GM19099 (cell line): ENCODE measurements around the gene DLG5.

ENCODE experiments used
- POLR2A ChIP-seq: IDR thresholded peaks from 3 replicates; pipeline ENCODE4 v1.6.1; 2011; ENCODE audit warnings: low read depth; ENCODE audit not compliant: insufficient read length; ENCODE audit errors: extremely low read depth

Gene DLG5

GRCh38 chr10:77801474-77802161, 124.9 kb downstream of the DLG5 start:
- no peak for TF ChIP-seq POLR2A

GRCh38 chr10:77800738-77801266, 125.8 kb downstream of the DLG5 start:
- no peak for TF ChIP-seq POLR2A

GRCh38 chr10:77800320-77800719, 126.2 kb downstream of the DLG5 start:
- no peak for TF ChIP-seq POLR2A

GRCh38 chr10:77799352-77799751, 127.2 kb downstream of the DLG5 start:
- TF ChIP-seq POLR2A: no peak

- TF ChIP-seq POLR2A: no peak
These were observed 127.6 kb downstream of the DLG5 start for GRCh38 chr10:77798940-77799339.

- no peak for TF ChIP-seq POLR2A
These were observed 130.1 kb downstream of the DLG5 start for GRCh38 chr10:77796311-77796915.

- no peak for TF ChIP-seq POLR2A
These were observed 131.0 kb downstream of the DLG5 start for GRCh38 chr10:77795426-77796055.

- TF ChIP-seq POLR2A: no peak
These were observed 132.1 kb downstream of the DLG5 start for GRCh38 chr10:77794256-77795142.

GRCh38 chr10:77793831-77794230, 132.7 kb downstream of the DLG5 start:
- no peak for TF ChIP-seq POLR2A

- TF ChIP-seq POLR2A: no peak
These were observed 134.4 kb downstream of the DLG5 start for GRCh38 chr10:77792155-77792554.

- TF ChIP-seq POLR2A: no peak
These were observed 135.0 kb downstream of the DLG5 start for GRCh38 chr10:77791506-77791905.

GRCh38 chr10:77789861-77790260, 136.7 kb downstream of the DLG5 start:
- no peak for TF ChIP-seq POLR2A

- TF ChIP-seq POLR2A: no peak
These were observed 137.5 kb downstream of the DLG5 start for GRCh38 chr10:77789016-77789415.

GRCh38 chr10:77788496-77789010, 138.0 kb downstream of the DLG5 start:
- TF ChIP-seq POLR2A: no peak

GRCh38 chr10:77787440-77787839, 139.1 kb downstream of the DLG5 start:
- no peak for TF ChIP-seq POLR2A
